DND-41 (cell line): ENCODE data around the gene FOXN3.

Source experiments
- ATAC-seq: fragments of 200-7000 bp; cut with Tn5 transposase; 3 replicates; pipeline ENCODE4 v1.9.1; 2021; ENCODE audit warnings: low read depth; ENCODE audit not compliant: insufficient read depth
- DNase-seq: peaks from one replicate; pipeline ENCODE4 v3.0.0-alpha.2; 2020
- H2AFZ ChIP-seq: 2 replicates; pipeline ENCODE4 v1.6.0; 2012; ENCODE audit warnings: low read depth, low read length
- H3K27ac ChIP-seq: 2 replicates; pipeline ENCODE4 v1.5.1; 2012; ENCODE audit warnings: low read length, inconsistent platforms
- H3K27me3 ChIP-seq: fragments of 200-600 bp; sonication (generic); 2 replicates; pipeline ENCODE4 v1.6.0; 2012; ENCODE audit warnings: low read length, mild to moderate bottlenecking, inconsistent platforms; ENCODE audit not compliant: insufficient read depth, poor library complexity
- H3K36me3 ChIP-seq: 2 replicates; pipeline ENCODE4 v1.5.1; 2012; ENCODE audit warnings: low read length, inconsistent platforms; ENCODE audit not compliant: insufficient read depth
- H3K4me1 ChIP-seq: 2 replicates; pipeline ENCODE4 v1.5.1; 2012; ENCODE audit warnings: mild to moderate bottlenecking, low read length; ENCODE audit not compliant: insufficient read depth
- H3K4me2 ChIP-seq: 2 replicates; pipeline ENCODE4 v1.6.0; 2012; ENCODE audit warnings: mild to moderate bottlenecking, moderate library complexity, low read length, inconsistent platforms; ENCODE audit not compliant: insufficient read depth
- H3K4me3 ChIP-seq, 2 experiments: fragments of 200-600 bp in 1 of 2; shearing (Covaris generic) in 1 of 2; 2 replicates each; pipeline ENCODE4 v1.5.1; 2012 to 2016; ENCODE audit warnings: inconsistent platforms in 2 of 2, low read length in 2 of 2, mild to moderate bottlenecking in 2 of 2, low read depth in 1 of 2, moderate library complexity in 1 of 2
- H3K79me2 ChIP-seq: 2 replicates; pipeline ENCODE4 v1.6.0; 2012; ENCODE audit warnings: low read length, inconsistent platforms; ENCODE audit not compliant: insufficient read depth
- H3K9ac ChIP-seq: 2 replicates; pipeline ENCODE4 v1.6.0; 2012; ENCODE audit warnings: low read depth, mild to moderate bottlenecking, inconsistent platforms, low read length, moderate library complexity
- H3K9me3 ChIP-seq: 2 replicates; pipeline ENCODE4 v1.5.1; 2012; ENCODE audit warnings: low read length, moderate library complexity, mild to moderate bottlenecking, inconsistent platforms; ENCODE audit not compliant: insufficient read depth, severe bottlenecking
- H4K20me1 ChIP-seq: 2 replicates; pipeline ENCODE4 v1.6.0; 2012; ENCODE audit warnings: low read length; ENCODE audit not compliant: insufficient read depth
- EZH2 ChIP-seq: IDR thresholded peaks from 3 replicates; pipeline ENCODE4 v1.6.1; 2012; ENCODE audit warnings: borderline replicate concordance, low read depth, mild to moderate bottlenecking, moderate library complexity, low read length, inconsistent platforms; ENCODE audit not compliant: severe bottlenecking
- TF ChIP-seq, protein P1 (sequence below): IDR thresholded peaks from 2 replicates; pipeline ENCODE4 v1.5.1; 2012; ENCODE audit warnings: borderline replicate concordance, low read length, moderate library complexity, mild to moderate bottlenecking; ENCODE audit not compliant: poor library complexity, severe bottlenecking; ENCODE audit errors: extremely low read depth

Gene FOXN3

DNA sequence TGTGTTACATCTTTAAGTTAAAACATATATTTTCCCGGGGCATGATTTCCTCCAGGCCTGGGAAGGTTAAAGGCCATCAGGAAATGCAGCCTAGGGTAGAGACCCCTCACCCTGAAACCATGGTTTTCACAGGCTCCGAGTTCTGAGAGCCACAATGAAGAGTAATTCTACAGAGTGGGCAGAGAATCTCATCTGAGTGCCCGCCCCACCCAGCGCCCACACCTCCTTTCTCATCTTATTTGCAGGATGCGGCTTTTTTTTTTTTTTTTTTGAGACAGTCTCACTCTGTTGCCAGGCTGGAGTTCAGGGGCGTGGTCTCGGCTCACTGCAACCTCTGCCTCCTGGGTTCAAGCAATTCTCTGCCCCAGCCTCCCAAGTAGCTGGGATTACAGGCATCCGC is 170.7 kb downstream of the FOXN3 start:
- Histone ChIP-seq H3K4me1 (peaks cover 9% of the 10 kb centered on the region; the same call in 1 of the 2 replicates), H3K9ac (no peak overlapping the region), H3K27ac (no peak overlapping the region), H3K36me3 (peaks cover 5% of the 10 kb centered on the region), H3K9me3 (no peaks in the 10 kb centered on the region), H3K4me2 (no peak overlapping the region), H2AFZ (no peak overlapping the region), H4K20me1 (peaks cover 30% of the 10 kb centered on the region; the same call in 1 of the 2 replicates), H3K79me2 (peaks cover 84% of the 10 kb centered on the region), H3K4me3 (no peak overlapping the region), H3K27me3 (no peaks in the 10 kb centered on the region)
- DNase-seq: no peak
- no peak for ATAC-seq
- TF ChIP-seq EZH2: no peak
- TF ChIP-seq, protein P1, sequence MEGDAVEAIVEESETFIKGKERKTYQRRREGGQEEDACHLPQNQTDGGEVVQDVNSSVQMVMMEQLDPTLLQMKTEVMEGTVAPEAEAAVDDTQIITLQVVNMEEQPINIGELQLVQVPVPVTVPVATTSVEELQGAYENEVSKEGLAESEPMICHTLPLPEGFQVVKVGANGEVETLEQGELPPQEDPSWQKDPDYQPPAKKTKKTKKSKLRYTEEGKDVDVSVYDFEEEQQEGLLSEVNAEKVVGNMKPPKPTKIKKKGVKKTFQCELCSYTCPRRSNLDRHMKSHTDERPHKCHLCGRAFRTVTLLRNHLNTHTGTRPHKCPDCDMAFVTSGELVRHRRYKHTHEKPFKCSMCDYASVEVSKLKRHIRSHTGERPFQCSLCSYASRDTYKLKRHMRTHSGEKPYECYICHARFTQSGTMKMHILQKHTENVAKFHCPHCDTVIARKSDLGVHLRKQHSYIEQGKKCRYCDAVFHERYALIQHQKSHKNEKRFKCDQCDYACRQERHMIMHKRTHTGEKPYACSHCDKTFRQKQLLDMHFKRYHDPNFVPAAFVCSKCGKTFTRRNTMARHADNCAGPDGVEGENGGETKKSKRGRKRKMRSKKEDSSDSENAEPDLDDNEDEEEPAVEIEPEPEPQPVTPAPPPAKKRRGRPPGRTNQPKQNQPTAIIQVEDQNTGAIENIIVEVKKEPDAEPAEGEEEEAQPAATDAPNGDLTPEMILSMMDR: no peak

- Histone ChIP-seq H3K36me3 (peaks cover 5% of the 10 kb centered on the region), H3K4me3 (no peak overlapping the region), H4K20me1 (peaks cover 29% of the 10 kb centered on the region; the same call in 1 of the 2 replicates), H3K27me3 (no peaks in the 10 kb centered on the region), H3K9me3 (no peaks in the 10 kb centered on the region), H3K79me2 (peaks cover 83% of the 10 kb centered on the region), H3K27ac (no peak overlapping the region), H2AFZ (no peak overlapping the region), H3K4me1 (peaks cover 5% of the 10 kb centered on the region; the same call in 1 of the 2 replicates), H3K9ac (no peak overlapping the region), H3K4me2 (no peak overlapping the region)
- ATAC-seq (no peak), DNase-seq (no peak)
- TF ChIP-seq, protein P1: no peak
- TF ChIP-seq EZH2: no peak
Observed at GRCh38 chr14:89245802-89246201, 171.2 kb downstream of the FOXN3 start.

DNA sequence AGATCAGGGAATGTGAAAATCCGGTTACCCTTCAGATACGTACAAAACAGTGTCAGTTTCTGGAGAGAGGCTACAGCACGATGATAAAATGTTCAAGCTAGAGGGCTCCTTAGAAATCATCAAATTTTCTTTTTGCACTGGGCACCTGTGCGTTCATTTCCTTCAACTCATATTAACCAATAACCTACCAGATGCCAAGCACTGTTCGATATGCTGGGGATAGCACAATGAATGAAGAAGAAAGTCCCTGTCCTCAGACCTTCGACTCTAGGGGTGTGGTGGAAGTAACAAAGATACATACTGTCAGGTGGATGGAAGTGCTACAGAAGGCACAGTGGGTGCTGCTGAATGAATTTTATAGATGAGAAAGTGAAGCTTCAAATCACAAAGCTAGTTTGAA is 172.3 kb downstream of the FOXN3 start:
- Histone ChIP-seq H3K9ac (no peak overlapping the region), H3K9me3 (no peaks in the 10 kb centered on the region), H2AFZ (no peak overlapping the region), H3K4me1 (no peaks in the 10 kb centered on the region), H3K27me3 (no peaks in the 10 kb centered on the region), H3K4me3 (no peak overlapping the region), H4K20me1 (peaks cover 32% of the 10 kb centered on the region; the same call in 1 of the 2 replicates), H3K4me2 (no peak overlapping the region), H3K79me2 (peaks cover 77% of the 10 kb centered on the region), H3K36me3 (peaks cover 5% of the 10 kb centered on the region), H3K27ac (no peak overlapping the region)
- DNase-seq: no peak
- ATAC-seq: no peak
- TF ChIP-seq EZH2: no peak
- TF ChIP-seq, protein P1: no peak

DNA sequence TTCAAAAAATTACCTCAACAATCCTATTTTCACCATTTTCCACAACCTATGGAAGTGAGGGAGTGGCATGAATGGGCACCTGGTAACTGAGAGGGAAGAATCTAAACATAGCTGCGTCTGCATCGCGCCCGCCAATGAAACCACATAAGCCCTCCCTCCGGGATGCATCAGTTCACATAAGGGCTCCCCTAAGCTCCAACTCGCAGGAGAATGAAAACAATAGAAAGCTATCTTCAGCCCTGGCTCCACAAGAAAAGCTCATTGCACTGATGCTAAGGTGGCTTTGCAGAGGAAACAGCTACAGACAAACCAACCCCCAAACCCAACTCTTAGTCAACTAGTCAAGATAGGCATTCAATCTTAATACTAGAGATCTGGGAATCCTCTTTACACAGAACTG is 173.3 kb downstream of the FOXN3 start:
- peaks cover 27% of the 10 kb centered on the region; the same call in 1 of the 2 replicates for H4K20me1 ChIP-seq

More for the DNA sequence above, 173.3 kb downstream of the FOXN3 start:
- no peak for TF ChIP-seq EZH2
- TF ChIP-seq, protein P1: no peak
- no peak overlapping the region for H3K9ac ChIP-seq
- peaks cover 77% of the 10 kb centered on the region for H3K79me2 ChIP-seq
- no peak overlapping the region for H3K4me2 ChIP-seq
- H3K9me3 ChIP-seq: no peaks in the 10 kb centered on the region
- ATAC-seq (no peak), DNase-seq (no peak)
- H3K27me3 ChIP-seq: no peaks in the 10 kb centered on the region
- no peak overlapping the region for H2AFZ ChIP-seq
- no peak overlapping the region for H3K27ac ChIP-seq
- no peak overlapping the region for H3K4me3 ChIP-seq
- H3K4me1 ChIP-seq: no peaks in the 10 kb centered on the region
- H3K36me3 ChIP-seq: peaks cover 5% of the 10 kb centered on the region
